H1 (cell line): ENCODE measurements around the gene KDF1. TPM values are rescaled to one million over a fixed set of nuclear protein-coding genes. Genes with fewer than 3 reads are reported as not detected.

Experiments used
- BCL11A ChIP-seq, 2 experiments: IDR thresholded peaks; one replicate each; pipeline ENCODE4 v1.6.1; 2011; ENCODE audit warnings: low read depth in 2 of 2, low read length in 2 of 2, mild to moderate bottlenecking in 2 of 2
- GTF2F1 ChIP-seq: IDR thresholded peaks from 2 replicates; pipeline ENCODE4 v1.6.1; 2012; ENCODE audit warnings: low read depth, low read length, improper control_type of control experiment, borderline replicate concordance
- KDM4A ChIP-seq: IDR thresholded peaks from one replicate; pipeline ENCODE4 v1.7.1; 2012; ENCODE audit warnings: low read depth, mild to moderate bottlenecking, moderate library complexity, low read length, inconsistent platforms; ENCODE audit not compliant: severe bottlenecking
- NANOG ChIP-seq: IDR thresholded peaks from 2 replicates; pipeline ENCODE4 v1.6.1; 2011; ENCODE audit warnings: low read length, low read depth, mild to moderate bottlenecking, inconsistent platforms; ENCODE audit not compliant: insufficient read depth, poor library complexity, severe bottlenecking
- SP1 ChIP-seq: IDR thresholded peaks from 2 replicates; pipeline ENCODE4 v1.6.1; 2011; ENCODE audit warnings: low read depth, low read length
- YY1 ChIP-seq: IDR thresholded peaks from 2 replicates; pipeline ENCODE4 v1.6.1; 2011; ENCODE audit warnings: low read depth, mild to moderate bottlenecking, low read length
- polyA plus RNA-seq, 7 experiments: library from polyadenylated mRNA; depleted of rRNA in 3 of 7; stranded (reverse) in 5 of 7; unstranded in 2 of 7; fragments of >200 nt in 5 of 7; fragments of 200-250 nt in 2 of 7; gene quantifications; 1 replicate in 5 of 7; 2 replicates in 1 of 7; 4 replicates in 1 of 7; pipeline versions ENCODE4 v1.2.1 to v1.2.3, GENCODE V29; 2011 to 2013; ENCODE audit warnings: missing spikeins in 2 of 7, mixed read lengths in 2 of 7
- total RNA-seq: library from RNA; stranded (reverse); fragmentation: NEBNext Ultra II Directional; extraction: Animal tissue kit (Norgen Biotek cat#: 25700); gene quantifications from 2 replicates; pipeline ENCODE4 v1.2.1, GENCODE V29; 2021
- TF ChIP-seq, protein P1 (sequence below), 3 experiments: IDR thresholded peaks; 1 replicate in 2 of 3; 2 replicates in 1 of 3; pipeline versions ENCODE4 v1.5.1 to v1.6.1; 2011; ENCODE audit warnings: low read length in 3 of 3, mild to moderate bottlenecking in 3 of 3, inconsistent platforms in 2 of 3, low read depth in 1 of 3, moderate library complexity in 1 of 3; ENCODE audit not compliant: insufficient read depth in 1 of 3; ENCODE audit errors: control extremely low read depth in 1 of 3
- TF ChIP-seq, protein P2 (sequence below): fragments of 300-600 bp; sonication (generic); IDR thresholded peaks from 2 replicates; pipeline ENCODE4 v1.7.1; 2012; ENCODE audit warnings: low read length, moderate library complexity, mild to moderate bottlenecking, inconsistent platforms; ENCODE audit not compliant: insufficient replicate concordance

Gene KDF1
- total and polyA plus RNA-seq, 2 of the 8 experiments (the other 6 are each of a cell fraction or from before 2014, with no cell fraction given): 16.9 to 37.5 TPM

DNA sequence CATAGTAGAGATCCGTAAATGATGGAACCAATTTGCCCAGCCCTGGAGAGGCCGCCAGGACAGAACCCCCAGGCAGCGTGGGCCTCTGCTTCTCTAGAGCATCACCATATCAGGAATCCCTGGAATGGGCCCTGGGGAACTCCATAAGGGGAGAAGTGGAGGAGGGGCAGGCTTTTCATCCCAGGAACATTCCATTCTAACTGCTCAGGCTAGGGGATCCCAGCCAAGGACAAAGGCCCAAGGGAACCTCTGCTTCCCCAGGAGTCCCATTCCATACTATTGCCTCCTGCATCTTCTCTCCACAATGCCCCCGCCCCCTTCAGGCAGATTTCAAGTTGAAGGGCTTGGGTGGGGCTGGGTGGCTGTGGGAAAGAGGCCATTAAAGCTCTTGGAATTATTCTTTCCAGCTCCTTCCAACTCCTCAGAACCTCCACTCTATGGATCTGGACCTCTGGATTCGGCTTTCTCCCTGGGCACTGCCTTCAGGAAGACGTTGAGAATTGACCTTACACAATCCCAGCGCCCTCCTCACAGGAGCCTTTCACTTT is 39.2 kb upstream of the KDF1 start (continued):
- peak; percentile 95 for TF ChIP-seq SP1
- peak; percentile 81 for TF ChIP-seq YY1
- TF ChIP-seq NANOG: peak; percentile 56
- no peak for TF ChIP-seq KDM4A
- TF ChIP-seq, protein P1, sequence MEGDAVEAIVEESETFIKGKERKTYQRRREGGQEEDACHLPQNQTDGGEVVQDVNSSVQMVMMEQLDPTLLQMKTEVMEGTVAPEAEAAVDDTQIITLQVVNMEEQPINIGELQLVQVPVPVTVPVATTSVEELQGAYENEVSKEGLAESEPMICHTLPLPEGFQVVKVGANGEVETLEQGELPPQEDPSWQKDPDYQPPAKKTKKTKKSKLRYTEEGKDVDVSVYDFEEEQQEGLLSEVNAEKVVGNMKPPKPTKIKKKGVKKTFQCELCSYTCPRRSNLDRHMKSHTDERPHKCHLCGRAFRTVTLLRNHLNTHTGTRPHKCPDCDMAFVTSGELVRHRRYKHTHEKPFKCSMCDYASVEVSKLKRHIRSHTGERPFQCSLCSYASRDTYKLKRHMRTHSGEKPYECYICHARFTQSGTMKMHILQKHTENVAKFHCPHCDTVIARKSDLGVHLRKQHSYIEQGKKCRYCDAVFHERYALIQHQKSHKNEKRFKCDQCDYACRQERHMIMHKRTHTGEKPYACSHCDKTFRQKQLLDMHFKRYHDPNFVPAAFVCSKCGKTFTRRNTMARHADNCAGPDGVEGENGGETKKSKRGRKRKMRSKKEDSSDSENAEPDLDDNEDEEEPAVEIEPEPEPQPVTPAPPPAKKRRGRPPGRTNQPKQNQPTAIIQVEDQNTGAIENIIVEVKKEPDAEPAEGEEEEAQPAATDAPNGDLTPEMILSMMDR (IDR thresholded peaks at IDR 0.05; ENCODE audit: control extremely low read depth in 1 of 3, insufficient read depth in 1 of 3, low read depth in 1 of 3, low read length in 3 of 3): peak in 2 of 3 experiments; percentile 4 to 21; a peak in 1 of 4 replicates
- TF ChIP-seq BCL11A (IDR thresholded peaks at IDR 0.05; ENCODE audit: low read depth in 2 of 2, low read length in 2 of 2): peak in 1 of 2 experiments; percentile 20
- TF ChIP-seq, protein P2, sequence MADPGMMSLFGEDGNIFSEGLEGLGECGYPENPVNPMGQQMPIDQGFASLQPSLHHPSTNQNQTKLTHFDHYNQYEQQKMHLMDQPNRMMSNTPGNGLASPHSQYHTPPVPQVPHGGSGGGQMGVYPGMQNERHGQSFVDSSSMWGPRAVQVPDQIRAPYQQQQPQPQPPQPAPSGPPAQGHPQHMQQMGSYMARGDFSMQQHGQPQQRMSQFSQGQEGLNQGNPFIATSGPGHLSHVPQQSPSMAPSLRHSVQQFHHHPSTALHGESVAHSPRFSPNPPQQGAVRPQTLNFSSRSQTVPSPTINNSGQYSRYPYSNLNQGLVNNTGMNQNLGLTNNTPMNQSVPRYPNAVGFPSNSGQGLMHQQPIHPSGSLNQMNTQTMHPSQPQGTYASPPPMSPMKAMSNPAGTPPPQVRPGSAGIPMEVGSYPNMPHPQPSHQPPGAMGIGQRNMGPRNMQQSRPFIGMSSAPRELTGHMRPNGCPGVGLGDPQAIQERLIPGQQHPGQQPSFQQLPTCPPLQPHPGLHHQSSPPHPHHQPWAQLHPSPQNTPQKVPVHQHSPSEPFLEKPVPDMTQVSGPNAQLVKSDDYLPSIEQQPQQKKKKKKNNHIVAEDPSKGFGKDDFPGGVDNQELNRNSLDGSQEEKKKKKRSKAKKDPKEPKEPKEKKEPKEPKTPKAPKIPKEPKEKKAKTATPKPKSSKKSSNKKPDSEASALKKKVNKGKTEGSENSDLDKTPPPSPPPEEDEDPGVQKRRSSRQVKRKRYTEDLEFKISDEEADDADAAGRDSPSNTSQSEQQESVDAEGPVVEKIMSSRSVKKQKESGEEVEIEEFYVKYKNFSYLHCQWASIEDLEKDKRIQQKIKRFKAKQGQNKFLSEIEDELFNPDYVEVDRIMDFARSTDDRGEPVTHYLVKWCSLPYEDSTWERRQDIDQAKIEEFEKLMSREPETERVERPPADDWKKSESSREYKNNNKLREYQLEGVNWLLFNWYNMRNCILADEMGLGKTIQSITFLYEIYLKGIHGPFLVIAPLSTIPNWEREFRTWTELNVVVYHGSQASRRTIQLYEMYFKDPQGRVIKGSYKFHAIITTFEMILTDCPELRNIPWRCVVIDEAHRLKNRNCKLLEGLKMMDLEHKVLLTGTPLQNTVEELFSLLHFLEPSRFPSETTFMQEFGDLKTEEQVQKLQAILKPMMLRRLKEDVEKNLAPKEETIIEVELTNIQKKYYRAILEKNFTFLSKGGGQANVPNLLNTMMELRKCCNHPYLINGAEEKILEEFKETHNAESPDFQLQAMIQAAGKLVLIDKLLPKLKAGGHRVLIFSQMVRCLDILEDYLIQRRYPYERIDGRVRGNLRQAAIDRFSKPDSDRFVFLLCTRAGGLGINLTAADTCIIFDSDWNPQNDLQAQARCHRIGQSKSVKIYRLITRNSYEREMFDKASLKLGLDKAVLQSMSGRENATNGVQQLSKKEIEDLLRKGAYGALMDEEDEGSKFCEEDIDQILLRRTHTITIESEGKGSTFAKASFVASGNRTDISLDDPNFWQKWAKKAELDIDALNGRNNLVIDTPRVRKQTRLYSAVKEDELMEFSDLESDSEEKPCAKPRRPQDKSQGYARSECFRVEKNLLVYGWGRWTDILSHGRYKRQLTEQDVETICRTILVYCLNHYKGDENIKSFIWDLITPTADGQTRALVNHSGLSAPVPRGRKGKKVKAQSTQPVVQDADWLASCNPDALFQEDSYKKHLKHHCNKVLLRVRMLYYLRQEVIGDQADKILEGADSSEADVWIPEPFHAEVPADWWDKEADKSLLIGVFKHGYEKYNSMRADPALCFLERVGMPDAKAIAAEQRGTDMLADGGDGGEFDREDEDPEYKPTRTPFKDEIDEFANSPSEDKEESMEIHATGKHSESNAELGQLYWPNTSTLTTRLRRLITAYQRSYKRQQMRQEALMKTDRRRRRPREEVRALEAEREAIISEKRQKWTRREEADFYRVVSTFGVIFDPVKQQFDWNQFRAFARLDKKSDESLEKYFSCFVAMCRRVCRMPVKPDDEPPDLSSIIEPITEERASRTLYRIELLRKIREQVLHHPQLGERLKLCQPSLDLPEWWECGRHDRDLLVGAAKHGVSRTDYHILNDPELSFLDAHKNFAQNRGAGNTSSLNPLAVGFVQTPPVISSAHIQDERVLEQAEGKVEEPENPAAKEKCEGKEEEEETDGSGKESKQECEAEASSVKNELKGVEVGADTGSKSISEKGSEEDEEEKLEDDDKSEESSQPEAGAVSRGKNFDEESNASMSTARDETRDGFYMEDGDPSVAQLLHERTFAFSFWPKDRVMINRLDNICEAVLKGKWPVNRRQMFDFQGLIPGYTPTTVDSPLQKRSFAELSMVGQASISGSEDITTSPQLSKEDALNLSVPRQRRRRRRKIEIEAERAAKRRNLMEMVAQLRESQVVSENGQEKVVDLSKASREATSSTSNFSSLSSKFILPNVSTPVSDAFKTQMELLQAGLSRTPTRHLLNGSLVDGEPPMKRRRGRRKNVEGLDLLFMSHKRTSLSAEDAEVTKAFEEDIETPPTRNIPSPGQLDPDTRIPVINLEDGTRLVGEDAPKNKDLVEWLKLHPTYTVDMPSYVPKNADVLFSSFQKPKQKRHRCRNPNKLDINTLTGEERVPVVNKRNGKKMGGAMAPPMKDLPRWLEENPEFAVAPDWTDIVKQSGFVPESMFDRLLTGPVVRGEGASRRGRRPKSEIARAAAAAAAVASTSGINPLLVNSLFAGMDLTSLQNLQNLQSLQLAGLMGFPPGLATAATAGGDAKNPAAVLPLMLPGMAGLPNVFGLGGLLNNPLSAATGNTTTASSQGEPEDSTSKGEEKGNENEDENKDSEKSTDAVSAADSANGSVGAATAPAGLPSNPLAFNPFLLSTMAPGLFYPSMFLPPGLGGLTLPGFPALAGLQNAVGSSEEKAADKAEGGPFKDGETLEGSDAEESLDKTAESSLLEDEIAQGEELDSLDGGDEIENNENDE: peak; percentile 20
- no peak for TF ChIP-seq GTF2F1
